ENCODE results near the gene REPIN1.
A peak's percentile ranks its signal among the peaks of the same experiment; 100 is the strongest.

The REPIN1 gene

GRCh38 chr7:150339409-150339809 is 29.2 kb upstream of the REPIN1 start:
- no peaks in the 10 kb centered on the region for H3K27me3 ChIP-seq (ENCODE audit: insufficient read depth, low read length, poor library complexity)
- no peak overlapping the region for H3K4me3 ChIP-seq (ENCODE audit: low read depth in 1 of 2, low read length in 2 of 2)
- no peak overlapping the region for H3K9ac ChIP-seq (ENCODE audit: low read depth, low read length)
- H3K79me2 ChIP-seq (ENCODE audit: insufficient read depth, low read length), result peaks cover 4% of the 10 kb centered on the region; the same call in 1 of the 2 replicates
- no peak overlapping the region for H3K4me2 ChIP-seq (ENCODE audit: insufficient read depth, low read length)
- no peaks in the 10 kb centered on the region for H3K4me1 ChIP-seq (ENCODE audit: insufficient read depth, low read length)
- peaks cover 11% of the 10 kb centered on the region for H3K9me3 ChIP-seq (ENCODE audit: insufficient read depth, low read length, severe bottlenecking)
- H2AFZ ChIP-seq (ENCODE audit: low read depth, low read length), result no peak overlapping the region
- peaks cover 25% of the 10 kb centered on the region for H4K20me1 ChIP-seq (ENCODE audit: insufficient read depth, low read length)
- DNase-seq (no peak), ATAC-seq (ENCODE audit: insufficient read depth, low read depth) (0 out of 3 replicates have a peak, but pooled peaks have one; percentile 23)
- H3K27ac ChIP-seq (ENCODE audit: low read length), result no peak overlapping the region
- TF ChIP-seq EZH2 (IDR thresholded peaks at IDR 0.05; ENCODE audit: borderline replicate concordance, low read depth, low read length, severe bottlenecking) (no peak), CTCF (IDR thresholded peaks at IDR 0.05; ENCODE audit: borderline replicate concordance, extremely low read depth, low read length, poor library complexity, severe bottlenecking) (no peak)
- peaks cover 76% of the 10 kb centered on the region for H3K36me3 ChIP-seq (ENCODE audit: insufficient read depth, low read length)

- TF ChIP-seq EZH2 (IDR thresholded peaks at IDR 0.05; ENCODE audit: borderline replicate concordance, low read depth, low read length, severe bottlenecking), result no peak
- no peak for TF ChIP-seq CTCF (IDR thresholded peaks at IDR 0.05; ENCODE audit: borderline replicate concordance, extremely low read depth, low read length, poor library complexity, severe bottlenecking)
Measured at GRCh38 chr7:150340024-150340749, 28.4 kb upstream of the REPIN1 start.

GRCh38 chr7:150340875-150341262 is 27.8 kb upstream of the REPIN1 start:
- no peaks in the 10 kb centered on the region for H3K27me3 ChIP-seq (ENCODE audit: insufficient read depth, low read length, poor library complexity)
- no peak for DNase-seq
- ATAC-seq (ENCODE audit: insufficient read depth, low read depth), result no peak
- no peak overlapping the region for H2AFZ ChIP-seq (ENCODE audit: low read depth, low read length)
- no peak overlapping the region for H3K4me2 ChIP-seq (ENCODE audit: insufficient read depth, low read length)
- H3K9me3 ChIP-seq (ENCODE audit: insufficient read depth, low read length, severe bottlenecking), result peaks cover 11% of the 10 kb centered on the region
- no peaks in the 10 kb centered on the region for H3K4me1 ChIP-seq (ENCODE audit: insufficient read depth, low read length)
- H3K27ac ChIP-seq (ENCODE audit: low read length), result no peak overlapping the region
- peaks cover 20% of the 10 kb centered on the region for H4K20me1 ChIP-seq (ENCODE audit: insufficient read depth, low read length)
- no peak overlapping the region for H3K4me3 ChIP-seq (ENCODE audit: low read depth in 1 of 2, low read length in 2 of 2)
- no peak for TF ChIP-seq CTCF (IDR thresholded peaks at IDR 0.05; ENCODE audit: borderline replicate concordance, extremely low read depth, low read length, poor library complexity, severe bottlenecking)
- TF ChIP-seq EZH2 (IDR thresholded peaks at IDR 0.05; ENCODE audit: borderline replicate concordance, low read depth, low read length, severe bottlenecking), result no peak
- H3K79me2 ChIP-seq (ENCODE audit: insufficient read depth, low read length), result peaks cover under 1% of the 10 kb centered on the region; the same call in 1 of the 2 replicates
- H3K9ac ChIP-seq (ENCODE audit: low read depth, low read length), result no peak overlapping the region
- H3K36me3 ChIP-seq (ENCODE audit: insufficient read depth, low read length), result peaks cover 67% of the 10 kb centered on the region

More at GRCh38 chr7:150340024-150340749, 28.4 kb upstream of the REPIN1 start:
- Histone ChIP-seq H3K27ac (ENCODE audit: low read length) (no peak overlapping the region), H3K4me2 (ENCODE audit: insufficient read depth, low read length) (no peak overlapping the region), H3K36me3 (ENCODE audit: insufficient read depth, low read length) (peaks cover 74% of the 10 kb centered on the region), H3K9ac (ENCODE audit: low read depth, low read length) (no peak overlapping the region), H3K9me3 (ENCODE audit: insufficient read depth, low read length, severe bottlenecking) (peaks cover 11% of the 10 kb centered on the region), H3K4me3 (ENCODE audit: low read depth in 1 of 2, low read length in 2 of 2) (no peak overlapping the region), H3K27me3 (ENCODE audit: insufficient read depth, low read length, poor library complexity) (no peaks in the 10 kb centered on the region), H3K79me2 (ENCODE audit: insufficient read depth, low read length) (peaks cover 4% of the 10 kb centered on the region; the same call in 1 of the 2 replicates), H3K4me1 (ENCODE audit: insufficient read depth, low read length) (no peaks in the 10 kb centered on the region), H2AFZ (ENCODE audit: low read depth, low read length) (no peak overlapping the region), H4K20me1 (ENCODE audit: insufficient read depth, low read length) (peaks cover 24% of the 10 kb centered on the region)
- DNase-seq, result no peak
- ATAC-seq (ENCODE audit: insufficient read depth, low read depth), result no peak

Measured in DND-41 (cell line).